Mesodermal cell (in vitro differentiated cells): Measurements from ENCODE around the gene OTOL1.

Experiments used
- H3K27ac ChIP-seq: 2 replicates; pipeline ENCODE4 v1.7.0; 2013; ENCODE audit warnings: mild to moderate bottlenecking, low read depth, low read length, moderate library complexity; ENCODE audit not compliant: severe bottlenecking
- H3K36me3 ChIP-seq: 2 replicates; pipeline ENCODE4 v1.7.1; 2013; ENCODE audit warnings: mild to moderate bottlenecking, low read length, moderate library complexity; ENCODE audit not compliant: control insufficient read depth, insufficient read depth
- H3K4me1 ChIP-seq: one replicate; pipeline ENCODE4 v1.7.1; 2013; ENCODE audit warnings: mild to moderate bottlenecking, low read length; ENCODE audit not compliant: insufficient read depth, control insufficient read depth, poor library complexity, severe bottlenecking
- H3K4me3 ChIP-seq: 2 replicates; pipeline ENCODE4 v1.7.0; 2013; ENCODE audit warnings: low read length, control low read depth, mild to moderate bottlenecking; ENCODE audit not compliant: insufficient read depth, poor library complexity, severe bottlenecking; ENCODE audit errors: extremely low read depth
- H3K9me3 ChIP-seq: 2 replicates; pipeline ENCODE4 v1.7.1; 2013; ENCODE audit warnings: mild to moderate bottlenecking, low read length, moderate library complexity; ENCODE audit not compliant: control insufficient read depth
- WGBS, 2 experiments: methylation state at CpG; one replicate each; pipeline ENCODE4 v1.1.5; 2013; ENCODE audit warnings: missing lambda C conversion rate in 2 of 2; ENCODE audit not compliant: insufficient coverage in 2 of 2; 5-methylcytosine and 5-hydroxymethylcytosine counted together

Gene OTOL1

GRCh38 chr3:161540594-161540993, 44.0 kb downstream of the OTOL1 start:
- H3K27ac ChIP-seq: no peak overlapping the region
- WGBS, 2 experiments: 100% methylated on average over 1 of the region's 1 CpG; no CpG with 5 or more reads in 1 of the 2 experiments
- H3K36me3 ChIP-seq: no peaks in the 10 kb centered on the region
- no peak overlapping the region for H3K4me3 ChIP-seq
- no peaks in the 10 kb centered on the region for H3K9me3 ChIP-seq
- no peaks in the 10 kb centered on the region for H3K4me1 ChIP-seq

GRCh38 chr3:161545824-161546223, 49.2 kb downstream of the OTOL1 start:
- Histone ChIP-seq H3K4me1 (no peaks in the 10 kb centered on the region), H3K4me3 (no peak overlapping the region), H3K27ac (no peak overlapping the region), H3K9me3 (no peaks in the 10 kb centered on the region), H3K36me3 (no peaks in the 10 kb centered on the region)
- no CpG with 5 or more reads among the region's 1 CpG for WGBS, 2 experiments

GRCh38 chr3:161548301-161548700, 51.7 kb downstream of the OTOL1 start:
- no peaks in the 10 kb centered on the region for H3K36me3 ChIP-seq
- no peaks in the 10 kb centered on the region for H3K9me3 ChIP-seq
- WGBS, 2 experiments: no CpG with 5 or more reads among the region's 4 CpGs
- no peaks in the 10 kb centered on the region for H3K4me1 ChIP-seq
- H3K4me3 ChIP-seq: no peak overlapping the region
- H3K27ac ChIP-seq: no peak overlapping the region

- Histone ChIP-seq H3K9me3 (no peaks in the 10 kb centered on the region), H3K4me3 (no peak overlapping the region), H3K36me3 (no peaks in the 10 kb centered on the region), H3K4me1 (no peaks in the 10 kb centered on the region), H3K27ac (no peak overlapping the region)
- WGBS, 2 experiments: 85% methylated on average over 1 of the region's 1 CpG; no CpG with 5 or more reads in 1 of the 2 experiments
These were observed 52.7 kb downstream of the OTOL1 start for GRCh38 chr3:161549261-161549660.

- Histone ChIP-seq H3K4me1 (no peaks in the 10 kb centered on the region), H3K27ac (no peak overlapping the region), H3K9me3 (no peaks in the 10 kb centered on the region), H3K36me3 (no peaks in the 10 kb centered on the region), H3K4me3 (no peak overlapping the region)
- 84 to 91% methylated on average over 1 to 3 of the region's 6 CpGs for WGBS, 2 experiments
These were observed 54.0 kb downstream of the OTOL1 start for GRCh38 chr3:161550491-161551195.

GRCh38 chr3:161551697-161552096, 55.1 kb downstream of the OTOL1 start:
- no peak overlapping the region for H3K27ac ChIP-seq
- no peak overlapping the region for H3K4me3 ChIP-seq
- no peaks in the 10 kb centered on the region for H3K36me3 ChIP-seq
- no peaks in the 10 kb centered on the region for H3K4me1 ChIP-seq
- no CpG with 5 or more reads among the region's 1 CpG for WGBS, 2 experiments
- H3K9me3 ChIP-seq: no peaks in the 10 kb centered on the region

GRCh38 chr3:161552984-161553560, 56.5 kb downstream of the OTOL1 start:
- Histone ChIP-seq H3K36me3 (no peaks in the 10 kb centered on the region), H3K4me3 (no peak overlapping the region), H3K27ac (no peak overlapping the region), H3K4me1 (no peaks in the 10 kb centered on the region), H3K9me3 (no peaks in the 10 kb centered on the region)
- WGBS, 2 experiments: 61 to 74% methylated on average over 6 of the region's 6 CpGs
